ENCODE data around the gene LDLRAD4.

- TF ChIP-seq CTCF (IDR thresholded peaks at IDR 0.05; ENCODE audit: borderline replicate concordance, extremely low read depth, low read length, poor library complexity, severe bottlenecking) (peak; percentile 24), EZH2 (IDR thresholded peaks at IDR 0.05; ENCODE audit: borderline replicate concordance, low read depth, low read length, severe bottlenecking) (no peak)
Observed at GRCh38 chr18:13525381-13526029, 306.9 kb downstream of the LDLRAD4 start.

Data from DND-41 (cell line).